Ishikawa (cell line): ENCODE measurements around the gene SLC10A7.

Source experiments
- CEBPB ChIP-seq: IDR thresholded peaks from 2 replicates; pipeline ENCODE4 v1.6.1; 2012
- CREB1 ChIP-seq: IDR thresholded peaks from 2 replicates; pipeline ENCODE4 v1.6.1; 2012; ENCODE audit warnings: low read depth
- EGR1 ChIP-seq: IDR thresholded peaks from 2 replicates; pipeline ENCODE4 v1.6.1; 2012
- EP300 ChIP-seq: IDR thresholded peaks from 2 replicates; pipeline ENCODE4 v1.6.1; 2012; ENCODE audit warnings: borderline replicate concordance
- FOXM1 ChIP-seq: IDR thresholded peaks from 2 replicates; pipeline ENCODE4 v1.6.1; 2012; ENCODE audit warnings: low read depth, borderline replicate concordance
- NFIC ChIP-seq: IDR thresholded peaks from 2 replicates; pipeline ENCODE4 v1.6.1; 2012
- RAD21 ChIP-seq: IDR thresholded peaks from 2 replicates; pipeline ENCODE4 v1.6.1; 2012; ENCODE audit warnings: low read depth
- TAF1 ChIP-seq: IDR thresholded peaks from 2 replicates; pipeline ENCODE4 v1.6.1; 2012; ENCODE audit warnings: low read depth, mild to moderate bottlenecking
- TCF12 ChIP-seq: IDR thresholded peaks from 2 replicates; pipeline ENCODE4 v1.6.1; 2012; ENCODE audit warnings: low read depth
- TEAD4 ChIP-seq: IDR thresholded peaks from 2 replicates; pipeline ENCODE4 v1.6.1; 2012
- YY1 ChIP-seq: IDR thresholded peaks from 2 replicates; pipeline ENCODE4 v1.6.1; 2012; ENCODE audit warnings: low read depth
- ZBTB7A ChIP-seq: IDR thresholded peaks from 2 replicates; pipeline ENCODE4 v1.6.1; 2012; ENCODE audit warnings: low read depth
- TF ChIP-seq, protein P1 (sequence below): IDR thresholded peaks from 2 replicates; pipeline ENCODE4 v1.6.1; 2012; ENCODE audit warnings: low read depth, mild to moderate bottlenecking
- TF ChIP-seq, protein P2 (sequence below): IDR thresholded peaks from 2 replicates; pipeline ENCODE4 v1.6.1; 2012
- TF ChIP-seq, protein P3 (sequence below): IDR thresholded peaks from 2 replicates; pipeline ENCODE4 v1.6.1; 2012

The SLC10A7 gene

DNA sequence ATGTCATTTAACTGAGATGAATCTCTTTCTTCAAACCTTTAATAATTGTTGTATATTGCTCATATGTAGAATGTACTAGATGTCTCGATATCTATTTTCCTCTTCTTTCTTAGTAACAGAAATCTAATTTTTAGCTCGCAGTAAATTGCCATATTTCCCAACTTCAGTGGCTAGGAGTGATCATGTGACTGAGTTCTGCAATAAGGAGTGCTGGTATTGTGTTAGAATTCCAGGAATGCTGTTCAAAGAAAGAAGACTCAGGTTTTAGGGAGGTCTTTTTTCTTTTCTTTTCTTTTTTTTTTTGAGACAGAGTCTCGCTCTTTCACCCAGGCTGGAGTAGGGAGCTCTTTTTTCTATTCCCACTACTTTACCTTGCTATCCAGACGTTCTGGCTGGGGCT, 81.7 kb downstream of the SLC10A7 start:
- TF ChIP-seq NFIC (no peak), EGR1 (no peak), RAD21 (no peak), CEBPB (no peak), TCF12 (no peak), EP300 (no peak), TAF1 (no peak)
- TF ChIP-seq, protein P1, sequence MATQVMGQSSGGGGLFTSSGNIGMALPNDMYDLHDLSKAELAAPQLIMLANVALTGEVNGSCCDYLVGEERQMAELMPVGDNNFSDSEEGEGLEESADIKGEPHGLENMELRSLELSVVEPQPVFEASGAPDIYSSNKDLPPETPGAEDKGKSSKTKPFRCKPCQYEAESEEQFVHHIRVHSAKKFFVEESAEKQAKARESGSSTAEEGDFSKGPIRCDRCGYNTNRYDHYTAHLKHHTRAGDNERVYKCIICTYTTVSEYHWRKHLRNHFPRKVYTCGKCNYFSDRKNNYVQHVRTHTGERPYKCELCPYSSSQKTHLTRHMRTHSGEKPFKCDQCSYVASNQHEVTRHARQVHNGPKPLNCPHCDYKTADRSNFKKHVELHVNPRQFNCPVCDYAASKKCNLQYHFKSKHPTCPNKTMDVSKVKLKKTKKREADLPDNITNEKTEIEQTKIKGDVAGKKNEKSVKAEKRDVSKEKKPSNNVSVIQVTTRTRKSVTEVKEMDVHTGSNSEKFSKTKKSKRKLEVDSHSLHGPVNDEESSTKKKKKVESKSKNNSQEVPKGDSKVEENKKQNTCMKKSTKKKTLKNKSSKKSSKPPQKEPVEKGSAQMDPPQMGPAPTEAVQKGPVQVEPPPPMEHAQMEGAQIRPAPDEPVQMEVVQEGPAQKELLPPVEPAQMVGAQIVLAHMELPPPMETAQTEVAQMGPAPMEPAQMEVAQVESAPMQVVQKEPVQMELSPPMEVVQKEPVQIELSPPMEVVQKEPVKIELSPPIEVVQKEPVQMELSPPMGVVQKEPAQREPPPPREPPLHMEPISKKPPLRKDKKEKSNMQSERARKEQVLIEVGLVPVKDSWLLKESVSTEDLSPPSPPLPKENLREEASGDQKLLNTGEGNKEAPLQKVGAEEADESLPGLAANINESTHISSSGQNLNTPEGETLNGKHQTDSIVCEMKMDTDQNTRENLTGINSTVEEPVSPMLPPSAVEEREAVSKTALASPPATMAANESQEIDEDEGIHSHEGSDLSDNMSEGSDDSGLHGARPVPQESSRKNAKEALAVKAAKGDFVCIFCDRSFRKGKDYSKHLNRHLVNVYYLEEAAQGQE, result no peak

DNA sequence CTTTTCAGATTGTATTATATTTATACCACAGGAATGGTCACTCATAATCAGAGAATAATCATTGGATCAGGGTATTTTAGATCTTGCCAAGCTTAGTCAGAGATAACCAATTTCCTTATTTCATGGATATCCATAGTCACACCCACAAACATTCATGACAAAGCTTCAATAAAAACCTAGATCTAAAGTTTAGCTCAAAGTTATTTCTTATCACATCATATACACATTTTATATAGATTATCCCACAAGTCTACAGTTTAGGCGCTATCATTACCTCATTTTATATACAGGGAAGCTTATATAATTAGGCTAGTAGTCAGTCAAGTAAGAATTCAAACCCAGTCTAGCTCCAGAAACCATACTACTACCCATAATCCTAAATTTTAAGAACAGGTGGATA, 82.3 kb downstream of the SLC10A7 start:
- no peak for TF ChIP-seq EP300
- TF ChIP-seq, protein P1, result no peak
- TF ChIP-seq ZBTB7A, result no peak
- TF ChIP-seq, protein P2, sequence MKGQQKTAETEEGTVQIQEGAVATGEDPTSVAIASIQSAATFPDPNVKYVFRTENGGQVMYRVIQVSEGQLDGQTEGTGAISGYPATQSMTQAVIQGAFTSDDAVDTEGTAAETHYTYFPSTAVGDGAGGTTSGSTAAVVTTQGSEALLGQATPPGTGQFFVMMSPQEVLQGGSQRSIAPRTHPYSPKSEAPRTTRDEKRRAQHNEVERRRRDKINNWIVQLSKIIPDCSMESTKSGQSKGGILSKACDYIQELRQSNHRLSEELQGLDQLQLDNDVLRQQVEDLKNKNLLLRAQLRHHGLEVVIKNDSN, result no peak
- TF ChIP-seq FOXM1, result no peak
- no peak for TF ChIP-seq NFIC
- TF ChIP-seq RAD21, result no peak
- TF ChIP-seq CREB1, result no peak
- TF ChIP-seq TCF12, result no peak
- no peak for TF ChIP-seq TAF1
- TF ChIP-seq, protein P3, sequence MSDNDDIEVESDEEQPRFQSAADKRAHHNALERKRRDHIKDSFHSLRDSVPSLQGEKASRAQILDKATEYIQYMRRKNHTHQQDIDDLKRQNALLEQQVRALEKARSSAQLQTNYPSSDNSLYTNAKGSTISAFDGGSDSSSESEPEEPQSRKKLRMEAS, result no peak
- TF ChIP-seq TEAD4, result no peak

DNA sequence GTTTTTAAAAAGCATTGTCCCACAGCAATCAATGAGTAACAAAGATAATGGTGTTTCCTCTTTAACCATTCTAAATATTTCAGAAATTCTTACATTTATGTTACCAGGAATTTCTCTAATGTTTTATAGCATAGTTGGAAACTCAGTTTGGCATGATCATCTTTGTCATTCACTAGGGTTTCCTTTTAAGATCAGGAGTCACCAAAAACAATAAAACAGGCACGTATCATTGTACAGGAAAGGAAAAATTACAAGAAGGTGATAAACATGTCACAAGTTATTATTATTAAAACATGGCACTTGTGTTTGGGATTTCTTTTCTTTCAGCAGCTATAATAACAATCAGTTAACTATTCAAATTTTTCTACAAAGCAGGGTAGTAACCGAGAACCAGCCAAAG, 84.0 kb downstream of the SLC10A7 start:
- TF ChIP-seq, protein P2, result no peak
- TF ChIP-seq TEAD4 (no peak), RAD21 (no peak)
- TF ChIP-seq, protein P1, result no peak
- TF ChIP-seq, protein P3, result no peak

DNA sequence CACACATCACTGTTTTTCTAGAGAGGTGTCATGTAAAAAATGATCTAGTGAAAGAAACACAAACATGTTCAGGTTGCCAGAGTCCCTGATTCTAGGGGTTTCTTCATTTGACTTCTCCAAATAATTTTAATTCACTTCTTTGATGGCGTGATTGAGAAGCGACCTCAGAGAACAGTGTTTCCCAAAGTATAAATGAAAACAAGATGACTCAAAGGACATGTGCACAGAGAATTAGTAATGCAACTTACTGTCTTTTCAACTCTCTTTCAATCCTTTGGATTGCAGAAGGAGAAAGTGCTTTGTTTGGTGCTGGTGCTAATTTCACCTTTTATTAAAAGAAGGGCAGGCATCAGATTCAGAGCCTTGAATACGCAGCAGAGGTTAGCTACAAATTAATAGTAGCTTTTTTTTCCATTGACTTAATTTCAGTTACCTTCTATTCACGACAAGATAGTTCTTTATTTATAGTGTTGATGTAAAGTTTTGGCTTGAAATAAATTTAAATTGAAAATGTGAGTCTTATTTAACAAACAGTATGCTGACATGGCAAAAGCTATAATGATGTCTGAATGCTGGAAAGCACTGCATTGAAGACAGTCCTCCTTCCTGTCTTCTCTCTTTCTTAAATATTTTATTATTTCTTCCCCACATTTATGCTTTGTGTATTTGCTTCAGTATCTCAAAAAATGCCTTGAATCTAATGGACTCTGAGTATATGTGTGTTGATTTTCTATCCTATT, 85.1 kb downstream of the SLC10A7 start:
- no peak for TF ChIP-seq CREB1
- TF ChIP-seq CEBPB, result no peak
- TF ChIP-seq YY1, result no peak
- TF ChIP-seq, protein P2, result no peak
- TF ChIP-seq, protein P3, result no peak
- no peak for TF ChIP-seq TCF12
- no peak for TF ChIP-seq ZBTB7A
- no peak for TF ChIP-seq TEAD4
- TF ChIP-seq EGR1, result no peak
- TF ChIP-seq FOXM1, result no peak
- TF ChIP-seq EP300, result no peak
- no peak for TF ChIP-seq TAF1
